ENCODE results near the gene EIF3B. TPM values are rescaled to one million over a fixed set of nuclear protein-coding genes. Genes with fewer than 3 reads are reported as not detected.
"Not testable (repeated sequence)": the region's sequence is repeated elsewhere in the genome, so short reads cannot be mapped to it uniquely, and the experiment has no call there.

The EIF3B gene
- 10 to 100 TPM; 59.6 to 96.1 TPM for total RNA-seq
- long read RNA-seq, partial matches to known transcripts, result 3 of 8 reads
- long read RNA-seq, other reads (novel, unspliced or antisense), result 3 of 8 reads

- ATAC-seq (peak; percentile 95), DNase-seq (peak; percentile 92)
- intact Hi-C loops (cut with DNase I), result loop anchor here in 1 of 2 donors (5.0 kb wide), 1 partner anchor 112 kb away; the partner anchor contains the start of genes MRM2 and NUDT1
Observed at GRCh38 chr7:2354186-2354938, at the start of gene EIF3B. TSS of gene EIF3B (plus strand) at chr7:2354827. CDS start at chr7:2354922, 95 bp downstream.

GRCh38 chr7:2305258-2305657 lies 49.4 kb upstream of the EIF3B start:
- intact Hi-C loops (cut with DNase I); ATAC-seq; DNase-seq: not testable (repeated sequence)

- DNase-seq, result no peak
- peak in 1 of 2 donors; percentile 36 for ATAC-seq
- intact Hi-C loops (cut with DNase I), result no loop called here
Observed at GRCh38 chr7:2306688-2307087, 47.9 kb upstream of the EIF3B start.

GRCh38 chr7:2307690-2308107 lies 46.9 kb upstream of the EIF3B start:
- intact Hi-C loops (cut with DNase I), result no loop called here
- DNase-seq, result no peak
- ATAC-seq, result no peak

- DNase-seq, result no peak
- intact Hi-C loops (cut with DNase I), result no loop called here
- peak in 1 of 2 donors; percentile 17 for ATAC-seq
Observed at GRCh38 chr7:2309889-2310331, 44.7 kb upstream of the EIF3B start.

- no peak for DNase-seq
- intact Hi-C loops (cut with DNase I), result no loop called here
- ATAC-seq, result no peak
Observed at GRCh38 chr7:2312267-2312929, 42.2 kb upstream of the EIF3B start.

- ATAC-seq (peak; percentile 20 to 27), DNase-seq (no peak)
- intact Hi-C loops (cut with DNase I), result no loop called here
Observed at GRCh38 chr7:2313450-2314208, 41.0 kb upstream of the EIF3B start.

- intact Hi-C loops (cut with DNase I), result no loop called here
- ATAC-seq, result peak; percentile 98 to 99
- DNase-seq, result peak; percentile 91
Observed at GRCh38 chr7:2314209-2314955, 40.2 kb upstream of the EIF3B start, which contains the start of gene SNX8. TSS of gene SNX8 (minus strand) at chr7:2314441. CDS start at chr7:2314421, 20 bp downstream.

- ATAC-seq; DNase-seq; intact Hi-C loops (cut with DNase I): not testable (repeated sequence)
Observed at GRCh38 chr7:2314956-2315530, 39.6 kb upstream of the EIF3B start.

- intact Hi-C loops (cut with DNase I), result no loop called here
- no peak for DNase-seq
- no peak for ATAC-seq
Observed at GRCh38 chr7:2315787-2316186, 38.8 kb upstream of the EIF3B start.

GRCh38 chr7:2316578-2316977 lies 38.0 kb upstream of the EIF3B start:
- ATAC-seq, result no peak
- intact Hi-C loops (cut with DNase I), result no loop called here
- DNase-seq, result no peak

- intact Hi-C loops (cut with DNase I), result no loop called here
- no peak for ATAC-seq
- no peak for DNase-seq
Observed at GRCh38 chr7:2317556-2318293, 36.9 kb upstream of the EIF3B start.

- intact Hi-C loops (cut with DNase I), result no loop called here
- ATAC-seq (no peak), DNase-seq (no peak)
Observed at GRCh38 chr7:2321020-2321419, 33.6 kb upstream of the EIF3B start.

GRCh38 chr7:2325162-2325561 lies 29.5 kb upstream of the EIF3B start:
- ATAC-seq (peak; percentile 12 to 43), DNase-seq (no peak)
- intact Hi-C loops (cut with DNase I), result no loop called here

GRCh38 chr7:2326951-2327350 lies 27.7 kb upstream of the EIF3B start:
- intact Hi-C loops (cut with DNase I), result no loop called here
- ATAC-seq (peak in 1 of 2 donors; percentile 34), DNase-seq (no peak)

- no peak for ATAC-seq
- DNase-seq, result no peak
- intact Hi-C loops (cut with DNase I), result no loop called here
Observed at GRCh38 chr7:2330493-2330892, 24.1 kb upstream of the EIF3B start.

GRCh38 chr7:2331707-2332106 lies 22.9 kb upstream of the EIF3B start:
- ATAC-seq (no peak), DNase-seq (no peak)
- intact Hi-C loops (cut with DNase I), result no loop called here

Data from left cardiac atrium (tissue), 4 donors.